Measurements from ENCODE around the gene ARID5B. TPM values are rescaled to one million over a fixed set of nuclear protein-coding genes. Genes with fewer than 3 reads are reported as not detected.
A peak's percentile ranks its signal among the peaks of the same experiment; 100 is the strongest.

Gene ARID5B
- total RNA-seq, 1 experiment from 2014 or later: 15.7 TPM

GRCh38 chr10:62029401-62029800 is 127.9 kb downstream of the ARID5B start:
- DNase-seq (ENCODE audit: low spot score): no peak

GRCh38 chr10:62031507-62031906 is 130.0 kb downstream of the ARID5B start:
- no peak for DNase-seq (ENCODE audit: low spot score)

GRCh38 chr10:62033125-62033524 is 131.6 kb downstream of the ARID5B start:
- no peak for DNase-seq (ENCODE audit: low spot score)

GRCh38 chr10:62034096-62034640 is 132.7 kb downstream of the ARID5B start:
- DNase-seq (ENCODE audit: low spot score): no peak

- no peak for DNase-seq (ENCODE audit: low spot score)
Observed at GRCh38 chr10:62036186-62037081, 134.9 kb downstream of the ARID5B start.

GRCh38 chr10:62037166-62037831 is 135.8 kb downstream of the ARID5B start:
- peak; percentile 40 for DNase-seq (ENCODE audit: low spot score)

GRCh38 chr10:62037890-62038608 is 136.6 kb downstream of the ARID5B start:
- DNase-seq (ENCODE audit: low spot score): no peak

- peak; percentile 74 for DNase-seq (ENCODE audit: low spot score)
Observed at GRCh38 chr10:62038609-62039190, 137.2 kb downstream of the ARID5B start.

GRCh38 chr10:62039954-62040353 is 138.5 kb downstream of the ARID5B start:
- DNase-seq (ENCODE audit: low spot score): no peak

- DNase-seq (ENCODE audit: low spot score): no peak
Observed at GRCh38 chr10:62040881-62041280, 139.4 kb downstream of the ARID5B start.

- DNase-seq (ENCODE audit: low spot score): no peak
Observed at GRCh38 chr10:62043421-62044021, 142.0 kb downstream of the ARID5B start.

- DNase-seq (ENCODE audit: low spot score): no peak
Observed at GRCh38 chr10:62044566-62044965, 143.1 kb downstream of the ARID5B start.

- DNase-seq (ENCODE audit: low spot score): no peak
Observed at GRCh38 chr10:62045765-62046521, 144.4 kb downstream of the ARID5B start.

- peak; percentile 23 for DNase-seq (ENCODE audit: low spot score)
Observed at GRCh38 chr10:62046522-62047227, 145.2 kb downstream of the ARID5B start.

GRCh38 chr10:62047228-62047892 is 145.9 kb downstream of the ARID5B start:
- DNase-seq (ENCODE audit: low spot score): no peak

- peak; percentile 19 for DNase-seq (ENCODE audit: low spot score)
Observed at GRCh38 chr10:62047960-62048383, 146.5 kb downstream of the ARID5B start.

- no peak for DNase-seq (ENCODE audit: low spot score)
Observed at GRCh38 chr10:62048470-62048869, 147.0 kb downstream of the ARID5B start.

- DNase-seq (ENCODE audit: low spot score): peak; percentile 97
Observed at GRCh38 chr10:62048919-62049623, 147.6 kb downstream of the ARID5B start.

Data from H4 (cell line).